ENCODE measurements around the gene NUP214. TPM values are rescaled to one million over a fixed set of nuclear protein-coding genes. Genes with fewer than 3 reads are reported as not detected.

Gene NUP214
- total and polyA plus RNA-seq, 2 of the 8 experiments (the other 6 are each of a cell fraction or from before 2014, with no cell fraction given): 28.6 to 50.2 TPM

GRCh38 chr9:131105952-131106351 is 19.4 kb upstream of the NUP214 start:
- Histone ChIP-seq H4K91ac (replicated peaks; ENCODE audit: insufficient read length, low read length) (no peak overlapping the region), H2BK120ac (replicated peaks; ENCODE audit: low read depth, low read length) (no peak overlapping the region), H3K79me1 (ENCODE audit: low read depth, low read length) (no peaks in the 10 kb centered on the region; the same call in none of the 2 replicates), H3K14ac (ENCODE audit: insufficient read length) (no peak overlapping the region), H3K23me2 (ENCODE audit: low read depth, low read length) (no peaks in the 10 kb centered on the region), H3K9me3 (ENCODE audit: insufficient read depth in 2 of 2, low read depth in 1 of 2, low read length in 1 of 2) (no peaks in the 10 kb centered on the region), H3K79me2 (ENCODE audit: control insufficient read depth in 1 of 2, insufficient read depth in 2 of 2, low read length in 2 of 2) (peaks cover 0 to 5% of the 10 kb centered on the region in 2 experiments; a peak in 1 of 4 replicates), H2BK12ac (ENCODE audit: low read depth, low read length) (no peak overlapping the region), H3K4me3 (ENCODE audit: extremely low read depth in 1 of 4, insufficient read depth in 2 of 4, low read depth in 3 of 4, low read length in 4 of 4) (no peak overlapping the region), H2AK5ac (ENCODE audit: low read depth, low read length) (no peak overlapping the region), H4K5ac (ENCODE audit: insufficient read length, low read depth, low read length) (no peak overlapping the region), H3K9ac (replicated peaks in 1 of 4; ENCODE audit: extremely low read depth in 1 of 4, low read depth in 3 of 4, low read length in 3 of 4) (no peak overlapping the region), H3K27me3 (replicated peaks in 1 of 4; ENCODE audit: control insufficient read depth in 3 of 4, extremely low read depth in 1 of 4, insufficient read depth in 3 of 4, low read length in 3 of 4) (no peaks in the 10 kb centered on the region), H3K18ac (ENCODE audit: extremely low read depth, low read length) (no peak overlapping the region), H3K23ac (ENCODE audit: insufficient read length) (no peak overlapping the region), H3K4me1 (replicated peaks in 1 of 4; ENCODE audit: control insufficient read depth in 3 of 4, insufficient read depth in 4 of 4, low read length in 3 of 4) (peaks cover 11 to 33% (median 20%) of the 10 kb centered on the region in 4 experiments), H2AFZ (ENCODE audit: low read length) (no peak overlapping the region), H2BK5ac (ENCODE audit: low read depth, low read length) (no peak overlapping the region), H2BK20ac (ENCODE audit: low read length) (no peak overlapping the region), H3K4ac (replicated peaks; ENCODE audit: insufficient read length, low read depth, low read length) (no peak overlapping the region), H4K20me1 (replicated peaks in 1 of 2; ENCODE audit: control insufficient read depth in 1 of 2, insufficient read depth in 2 of 2, low read length in 2 of 2) (peaks cover 0 to 2% of the 10 kb centered on the region in 2 experiments), H3K27ac (ENCODE audit: low read depth, low read length) (no peak overlapping the region), H3K56ac (replicated peaks; ENCODE audit: insufficient read length, low read depth, low read length) (no peak overlapping the region), H2BK15ac (ENCODE audit: low read length) (no peak overlapping the region), H3K4me2 (ENCODE audit: insufficient read depth in 1 of 2, low read depth in 2 of 2, low read length in 2 of 2) (no peak overlapping the region), H3K36me3 (ENCODE audit: control insufficient read depth in 2 of 4, insufficient read depth in 4 of 4, low read length in 3 of 4) (peaks cover 12 to 40% (median 15%) of the 10 kb centered on the region in 4 experiments; a peak in 7 of 8 replicates), H4K8ac (ENCODE audit: extremely low read depth, insufficient read depth, low read length) (no peak overlapping the region)
- 86% methylated on average over 8 of the region's 8 CpGs; no CpG with 5 or more reads in 1 of the 2 experiments for WGBS, 2 experiments (ENCODE audit: extremely low coverage in 1 of 2, insufficient coverage in 1 of 2, insufficient read length in 1 of 2, insufficient replicate concordance in 2 of 2, low coverage in 1 of 2, low lambda C conversion rate in 2 of 2, missing lambda C conversion rate in 1 of 2)
- FAIRE-seq: no peak
- ChIA-PET CTCF (ENCODE audit: partially characterized antibody) (interaction anchor here (0.6 to 1.5 kb wide), 6 partner anchors 9 to 1172 kb away, joined by 3 to 5 read pairs (median 3); no protein-coding TSS in a partner anchor), POLR2A (ENCODE audit: partially characterized antibody) (interaction anchor here (1.4 to 32.4 kb wide), 3 partner anchors 2 to 35 kb away, joined by 3 to 751 read pairs (median 751); partner anchors contain the start of genes AIF1L and NUP214)
- TF ChIP-seq YY1 (IDR thresholded peaks at IDR 0.05; ENCODE audit: low read depth, low read length): no peak
- TF ChIP-seq CREB1 (IDR thresholded peaks at IDR 0.05): no peak
- no peak for TF ChIP-seq EGR1 (IDR thresholded peaks at IDR 0.05; ENCODE audit: borderline replicate concordance, low read depth, low read length)
- no peak for TF ChIP-seq HDAC6 (IDR thresholded peaks at IDR 0.05; ENCODE audit: low read depth, low read length)
- TF ChIP-seq SRF (IDR thresholded peaks at IDR 0.05; ENCODE audit: low read depth, low read length): no peak
- no peak for TF ChIP-seq BCL11A (IDR thresholded peaks at IDR 0.05; ENCODE audit: low read depth in 2 of 2, low read length in 2 of 2)
- DNase-seq (ENCODE audit: low read depth in 1 of 2, low spot score in 2 of 2): no peak

Measured in H1 (cell line).